ENCODE results near the gene PRDM16.

PRDM16 gene

GRCh38 chr1:3335754-3336640 is 267.0 kb downstream of the PRDM16 start:
- H2AFZ ChIP-seq (ENCODE audit: low read length), result no peak overlapping the region
- H3K27me3 ChIP-seq (ENCODE audit: insufficient read depth, low read length, poor library complexity, severe bottlenecking), result no peaks in the 10 kb centered on the region
- no peak overlapping the region for H3K9ac ChIP-seq (ENCODE audit: low read depth, low read length, poor library complexity, severe bottlenecking)
- no peaks in the 10 kb centered on the region for H4K20me1 ChIP-seq (ENCODE audit: insufficient read depth, low read length, poor library complexity, severe bottlenecking)
- H3K4me2 ChIP-seq (ENCODE audit: low read depth, low read length, poor library complexity, severe bottlenecking), result no peak overlapping the region
- no peaks in the 10 kb centered on the region; the same call in 1 of the 2 replicates for H3K9me3 ChIP-seq (ENCODE audit: insufficient read depth, low read depth, low read length)
- TF ChIP-seq CTCF (conservative IDR thresholded peaks at IDR 0.05; ENCODE audit: low read length) (no peak), EZH2phosphoT487 (IDR thresholded peaks at IDR 0.05; ENCODE audit: borderline replicate concordance) (no peak)
- no peaks in the 10 kb centered on the region for H3K79me2 ChIP-seq (ENCODE audit: insufficient read depth, low read length)
- peaks cover 4% of the 10 kb centered on the region for H3K4me1 ChIP-seq (ENCODE audit: insufficient read depth, low read length, poor library complexity, severe bottlenecking)
- no peaks in the 10 kb centered on the region for H3F3A ChIP-seq (ENCODE audit: low read depth)
- H3K36me3 ChIP-seq (ENCODE audit: insufficient read depth, low read length), result no peaks in the 10 kb centered on the region
- H3K4me3 ChIP-seq (ENCODE audit: low read length, poor library complexity, severe bottlenecking), result no peak overlapping the region
- H3K9me2 ChIP-seq (replicated peaks; ENCODE audit: low read depth, low read length), result no peaks in the 10 kb centered on the region

- Histone ChIP-seq H3K36me3 (ENCODE audit: insufficient read depth, low read length) (no peaks in the 10 kb centered on the region), H3K9me2 (replicated peaks; ENCODE audit: low read depth, low read length) (no peaks in the 10 kb centered on the region), H3K79me2 (ENCODE audit: insufficient read depth, low read length) (no peaks in the 10 kb centered on the region), H3K9ac (ENCODE audit: low read depth, low read length, poor library complexity, severe bottlenecking) (no peak overlapping the region), H3F3A (ENCODE audit: low read depth) (no peaks in the 10 kb centered on the region), H3K4me3 (ENCODE audit: low read length, poor library complexity, severe bottlenecking) (no peak overlapping the region), H3K4me1 (ENCODE audit: insufficient read depth, low read length, poor library complexity, severe bottlenecking) (no peaks in the 10 kb centered on the region), H3K9me3 (ENCODE audit: insufficient read depth, low read depth, low read length) (no peaks in the 10 kb centered on the region; the same call in 1 of the 2 replicates), H3K27me3 (ENCODE audit: insufficient read depth, low read length, poor library complexity, severe bottlenecking) (no peaks in the 10 kb centered on the region), H4K20me1 (ENCODE audit: insufficient read depth, low read length, poor library complexity, severe bottlenecking) (no peaks in the 10 kb centered on the region), H2AFZ (ENCODE audit: low read length) (no peak overlapping the region), H3K4me2 (ENCODE audit: low read depth, low read length, poor library complexity, severe bottlenecking) (no peak overlapping the region)
- TF ChIP-seq EZH2phosphoT487 (IDR thresholded peaks at IDR 0.05; ENCODE audit: borderline replicate concordance) (no peak), CTCF (conservative IDR thresholded peaks at IDR 0.05; ENCODE audit: low read length) (no peak)
Measured at GRCh38 chr1:3336641-3337630, 267.9 kb downstream of the PRDM16 start.

GRCh38 chr1:3337798-3338724 is 269.1 kb downstream of the PRDM16 start:
- H3K4me2 ChIP-seq (ENCODE audit: low read depth, low read length, poor library complexity, severe bottlenecking), result no peak overlapping the region
- H3K27me3 ChIP-seq (ENCODE audit: insufficient read depth, low read length, poor library complexity, severe bottlenecking), result no peaks in the 10 kb centered on the region
- no peaks in the 10 kb centered on the region for H4K20me1 ChIP-seq (ENCODE audit: insufficient read depth, low read length, poor library complexity, severe bottlenecking)
- H3K4me3 ChIP-seq (ENCODE audit: low read length, poor library complexity, severe bottlenecking), result no peak overlapping the region
- peaks cover 2% of the 10 kb centered on the region; the same call in 1 of the 2 replicates for H3K9me3 ChIP-seq (ENCODE audit: insufficient read depth, low read depth, low read length)
- TF ChIP-seq EZH2phosphoT487 (IDR thresholded peaks at IDR 0.05; ENCODE audit: borderline replicate concordance), result no peak
- no peak for TF ChIP-seq CTCF (conservative IDR thresholded peaks at IDR 0.05; ENCODE audit: low read length)
- no peak overlapping the region for H2AFZ ChIP-seq (ENCODE audit: low read length)
- H3K79me2 ChIP-seq (ENCODE audit: insufficient read depth, low read length), result no peaks in the 10 kb centered on the region
- no peaks in the 10 kb centered on the region for H3K9me2 ChIP-seq (replicated peaks; ENCODE audit: low read depth, low read length)
- no peaks in the 10 kb centered on the region for H3K36me3 ChIP-seq (ENCODE audit: insufficient read depth, low read length)
- H3F3A ChIP-seq (ENCODE audit: low read depth), result no peaks in the 10 kb centered on the region
- H3K9ac ChIP-seq (ENCODE audit: low read depth, low read length, poor library complexity, severe bottlenecking), result no peak overlapping the region
- H3K4me1 ChIP-seq (ENCODE audit: insufficient read depth, low read length, poor library complexity, severe bottlenecking), result no peaks in the 10 kb centered on the region
